ENCODE measurements around the gene IP6K1. TPM values are rescaled to one million over a fixed set of nuclear protein-coding genes. Genes with fewer than 3 reads are reported as not detected.

Gene IP6K1
- polyA plus RNA-seq, 1 donor (not counting 4 experiments of a cell fraction or from before 2014, with no cell fraction given): 24.5 TPM

DNA sequence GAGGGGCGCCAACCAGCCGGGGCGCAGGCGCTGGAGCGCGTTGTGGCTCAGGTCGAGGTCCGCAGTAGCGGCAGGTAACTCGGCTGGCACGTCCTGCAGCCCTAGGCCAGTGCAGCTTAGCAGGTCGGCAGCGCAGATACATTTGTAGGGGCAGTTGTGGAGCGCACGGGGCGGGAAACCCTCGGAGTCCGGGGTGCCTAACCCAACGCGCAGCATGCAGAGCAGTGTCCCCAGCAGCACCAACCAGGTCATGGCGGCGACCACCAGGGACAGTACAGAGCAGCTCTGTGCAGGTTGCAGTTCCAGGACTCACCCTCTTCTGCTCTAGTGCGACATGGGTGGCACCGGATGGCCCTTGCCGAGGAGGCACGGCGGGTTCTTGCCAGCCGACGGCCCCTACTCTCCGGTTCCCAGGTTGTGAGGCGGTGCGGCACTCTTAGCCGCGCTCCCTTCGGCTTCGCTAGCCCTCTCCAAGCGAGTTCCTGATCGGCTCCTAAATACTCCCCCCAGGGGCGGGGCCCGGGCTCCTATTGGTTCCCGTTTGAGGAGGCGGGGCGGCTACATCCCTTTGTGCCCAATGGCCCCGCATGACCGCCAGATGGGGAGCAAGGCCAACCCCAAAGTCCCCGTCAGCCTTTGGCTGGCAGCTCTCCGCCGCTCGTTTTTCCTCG is 67.0 kb downstream of the IP6K1 start, which contains the start of gene AMIGO3:
Gene AMIGO3, minus strand, starts transcription at position 471 of the 671 bp plus-strand sequence. Its CDS starts 219 bp downstream, at position 252.
- Histone ChIP-seq H3K4me3 (ENCODE audit: control insufficient read depth in 2 of 3, extremely low read depth in 1 of 3, insufficient read depth in 2 of 3, low read depth in 1 of 3, low read length in 3 of 3) (peak within 1 kb of the TSS; percentile 19 to 51 (median 40)), H3K4me1 (ENCODE audit: control insufficient read depth, extremely low read depth, insufficient read depth, low read length) (peaks cover 25% of the 10 kb centered on the region), H3K9me3 (ENCODE audit: control insufficient read depth, low read depth, low read length) (no peaks in the 10 kb centered on the region), H3K9ac (ENCODE audit: control insufficient read depth, extremely low read depth, insufficient read depth, low read length) (no peak within 1 kb of the TSS), H3K36me3 (ENCODE audit: control insufficient read depth in 2 of 2, extremely low read depth in 1 of 2, insufficient read depth in 2 of 2, low read length in 2 of 2) (peaks cover 23% of the 10 kb centered on the region in 2 experiments), H3K27ac (ENCODE audit: control insufficient read depth, insufficient read depth, low read length) (no peak within 1 kb of the TSS), H3K4me2 (ENCODE audit: control insufficient read depth, extremely low read depth, insufficient read depth, low read depth, low read length) (peak within 1 kb of the TSS; percentile 83), H3K79me2 (ENCODE audit: control insufficient read depth, insufficient read depth, low read length) (peaks cover 17% of the 10 kb centered on the region), H3K27me3 (ENCODE audit: control insufficient read depth, extremely low read depth, insufficient read depth, low read length) (no peaks in the 10 kb centered on the region), H2AFZ (ENCODE audit: control insufficient read depth, low read length) (no peak within 1 kb of the TSS), H4K20me1 (ENCODE audit: control insufficient read depth, extremely low read depth, insufficient read depth, low read length) (peaks cover 14% of the 10 kb centered on the region), H3K9me1 (ENCODE audit: control insufficient read depth, extremely low read depth, insufficient read depth, low read length) (no peaks in the 10 kb centered on the region)
- dilution Hi-C loops (cut with MboI; ENCODE audit: extremely low pct_ligation_motif_present, low sequenced_read_pairs): no loop called here
- DNase-seq (ENCODE audit: low read depth, low spot score) (peak; percentile 46), FAIRE-seq (no peak)
- TF ChIP-seq, protein P1, sequence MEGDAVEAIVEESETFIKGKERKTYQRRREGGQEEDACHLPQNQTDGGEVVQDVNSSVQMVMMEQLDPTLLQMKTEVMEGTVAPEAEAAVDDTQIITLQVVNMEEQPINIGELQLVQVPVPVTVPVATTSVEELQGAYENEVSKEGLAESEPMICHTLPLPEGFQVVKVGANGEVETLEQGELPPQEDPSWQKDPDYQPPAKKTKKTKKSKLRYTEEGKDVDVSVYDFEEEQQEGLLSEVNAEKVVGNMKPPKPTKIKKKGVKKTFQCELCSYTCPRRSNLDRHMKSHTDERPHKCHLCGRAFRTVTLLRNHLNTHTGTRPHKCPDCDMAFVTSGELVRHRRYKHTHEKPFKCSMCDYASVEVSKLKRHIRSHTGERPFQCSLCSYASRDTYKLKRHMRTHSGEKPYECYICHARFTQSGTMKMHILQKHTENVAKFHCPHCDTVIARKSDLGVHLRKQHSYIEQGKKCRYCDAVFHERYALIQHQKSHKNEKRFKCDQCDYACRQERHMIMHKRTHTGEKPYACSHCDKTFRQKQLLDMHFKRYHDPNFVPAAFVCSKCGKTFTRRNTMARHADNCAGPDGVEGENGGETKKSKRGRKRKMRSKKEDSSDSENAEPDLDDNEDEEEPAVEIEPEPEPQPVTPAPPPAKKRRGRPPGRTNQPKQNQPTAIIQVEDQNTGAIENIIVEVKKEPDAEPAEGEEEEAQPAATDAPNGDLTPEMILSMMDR (optimal IDR thresholded peaks at IDR 0.05 in 1 of 3, IDR thresholded peaks at IDR 0.05 in 1 of 3, conservative IDR thresholded peaks at IDR 0.05 in 1 of 3; ENCODE audit: extremely low read depth in 1 of 3, insufficient read depth in 2 of 3, low read length in 3 of 3): peak in 2 of 3 experiments; percentile 37 to 45
- no peak for TF ChIP-seq EZH2 (IDR thresholded peaks at IDR 0.05; ENCODE audit: low read length)

DNA sequence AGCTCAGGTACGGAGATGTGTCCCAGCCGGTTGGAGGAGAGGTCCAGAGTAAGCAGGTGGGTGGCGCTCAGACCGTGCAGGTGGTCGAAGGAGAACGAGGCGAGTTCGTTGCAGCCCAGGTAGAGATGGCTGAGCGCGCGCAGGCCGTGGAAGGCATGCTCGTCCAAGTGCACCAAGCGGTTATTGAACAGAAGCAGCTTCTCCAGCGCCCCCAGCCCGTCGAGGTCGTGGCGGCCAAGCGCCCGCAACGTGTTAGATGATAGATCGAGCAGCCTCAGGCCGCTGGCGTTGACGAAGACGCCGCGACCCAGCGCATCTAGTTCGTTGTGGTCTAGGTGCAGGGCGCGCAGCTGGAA is 67.5 kb downstream of the IP6K1 start:
- no peak overlapping the region for H2AFZ ChIP-seq (ENCODE audit: control insufficient read depth, low read length)
- H3K36me3 ChIP-seq (ENCODE audit: control insufficient read depth in 2 of 2, extremely low read depth in 1 of 2, insufficient read depth in 2 of 2, low read length in 2 of 2): peaks cover 23 to 27% of the 10 kb centered on the region in 2 experiments
- H3K27me3 ChIP-seq (ENCODE audit: control insufficient read depth, extremely low read depth, insufficient read depth, low read length): no peaks in the 10 kb centered on the region
- dilution Hi-C loops (cut with MboI; ENCODE audit: extremely low pct_ligation_motif_present, low sequenced_read_pairs): no loop called here
- H3K79me2 ChIP-seq (ENCODE audit: control insufficient read depth, insufficient read depth, low read length): peaks cover 17% of the 10 kb centered on the region
- H4K20me1 ChIP-seq (ENCODE audit: control insufficient read depth, extremely low read depth, insufficient read depth, low read length): peaks cover 14% of the 10 kb centered on the region
- peak overlapping the region in 2 of 3 experiments; percentile 40 to 51 for H3K4me3 ChIP-seq (ENCODE audit: control insufficient read depth in 2 of 3, extremely low read depth in 1 of 3, insufficient read depth in 2 of 3, low read depth in 1 of 3, low read length in 3 of 3)
- peaks cover 25% of the 10 kb centered on the region for H3K4me1 ChIP-seq (ENCODE audit: control insufficient read depth, extremely low read depth, insufficient read depth, low read length)
- H3K4me2 ChIP-seq (ENCODE audit: control insufficient read depth, extremely low read depth, insufficient read depth, low read depth, low read length): peak overlapping the region; percentile 83
- H3K9ac ChIP-seq (ENCODE audit: control insufficient read depth, extremely low read depth, insufficient read depth, low read length): no peak overlapping the region
- no peak overlapping the region for H3K27ac ChIP-seq (ENCODE audit: control insufficient read depth, insufficient read depth, low read length)
- H3K9me1 ChIP-seq (ENCODE audit: control insufficient read depth, extremely low read depth, insufficient read depth, low read length): no peaks in the 10 kb centered on the region
- no peak for FAIRE-seq
- TF ChIP-seq, protein P1 (optimal IDR thresholded peaks at IDR 0.05 in 1 of 3, IDR thresholded peaks at IDR 0.05 in 1 of 3, conservative IDR thresholded peaks at IDR 0.05 in 1 of 3; ENCODE audit: extremely low read depth in 1 of 3, insufficient read depth in 2 of 3, low read length in 3 of 3): no peak
- peak; percentile 22 for TF ChIP-seq EZH2 (IDR thresholded peaks at IDR 0.05; ENCODE audit: low read length)
- no peaks in the 10 kb centered on the region for H3K9me3 ChIP-seq (ENCODE audit: control insufficient read depth, low read depth, low read length)
- DNase-seq (ENCODE audit: low read depth, low spot score): no peak
